ENCODE measurements around the gene CWF19L1.

The CWF19L1 gene

DNA sequence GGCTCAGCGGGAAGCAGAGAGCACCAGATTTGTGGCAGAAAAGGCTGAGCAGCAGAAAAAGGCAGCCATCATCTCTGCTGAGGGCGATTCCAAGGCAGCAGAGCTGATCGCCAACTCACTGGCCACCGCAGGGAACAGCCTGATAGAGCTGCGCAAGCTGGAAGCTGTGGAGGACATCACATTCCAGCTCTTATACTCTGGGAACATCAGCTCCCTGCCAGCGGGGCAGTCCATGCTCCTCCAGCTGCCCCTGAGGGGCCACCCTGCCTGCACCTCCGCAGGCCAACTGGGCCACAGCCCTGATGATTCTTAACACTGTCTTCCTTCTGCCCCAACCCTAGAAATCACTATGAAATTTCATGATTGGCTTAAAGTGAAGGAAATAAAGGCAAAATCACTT is 18.6 kb downstream of the CWF19L1 start:
- no peak for DNase-seq

DNA sequence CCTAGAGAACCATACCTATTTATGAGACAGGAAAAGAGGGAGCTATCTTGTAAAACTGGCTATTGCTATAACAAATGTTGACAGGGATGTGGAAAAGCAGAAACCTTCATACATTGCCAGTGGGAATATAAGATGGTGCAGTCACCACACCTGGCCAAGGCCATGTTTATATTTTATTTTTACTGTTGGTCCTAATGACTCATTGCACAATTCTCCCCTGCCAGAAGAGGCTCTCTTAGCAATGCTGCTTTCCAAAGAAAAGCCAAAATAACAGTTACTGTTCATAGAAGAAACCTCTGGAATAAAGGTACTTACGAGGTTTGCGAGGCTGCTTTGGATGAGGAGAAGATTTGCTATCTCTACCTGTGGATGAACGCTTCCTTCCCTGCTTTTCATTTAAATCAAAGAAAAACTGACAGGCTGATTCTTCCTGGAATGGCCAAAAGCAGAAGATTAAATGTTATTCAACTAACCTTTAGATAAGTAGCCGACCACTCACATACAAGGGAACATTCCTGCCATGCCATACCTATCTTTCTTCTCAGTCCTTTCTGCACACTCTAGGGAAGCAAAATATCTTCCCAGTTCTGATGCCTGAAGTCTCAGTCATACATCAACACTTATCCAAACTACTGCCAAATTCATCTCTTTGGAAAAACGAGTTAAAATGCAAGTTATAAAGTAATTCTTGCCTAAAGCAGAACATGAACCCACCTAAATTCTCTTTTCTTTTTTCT is 21.8 kb downstream of the CWF19L1 start:
- DNase-seq = no peak

DNA sequence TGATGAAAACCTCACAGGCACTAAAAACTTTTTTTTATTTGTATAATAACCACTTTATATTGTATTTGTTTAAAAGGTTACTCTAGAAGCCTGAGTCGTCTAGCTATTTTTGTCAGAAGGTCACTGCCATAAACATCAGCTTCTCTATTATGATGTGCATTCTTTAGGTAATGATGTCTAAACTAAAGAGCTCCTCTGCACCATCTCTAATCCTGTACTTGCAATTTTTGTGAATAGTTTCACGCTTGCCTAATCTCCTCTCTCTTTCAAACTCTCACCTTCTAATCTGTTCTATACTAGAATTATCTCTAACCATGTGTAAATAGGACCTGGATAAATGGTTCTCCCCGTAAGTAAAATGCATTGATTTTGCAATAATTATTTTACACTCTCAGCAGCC is 27.6 kb downstream of the CWF19L1 start:
- DNase-seq = no peak

DNA sequence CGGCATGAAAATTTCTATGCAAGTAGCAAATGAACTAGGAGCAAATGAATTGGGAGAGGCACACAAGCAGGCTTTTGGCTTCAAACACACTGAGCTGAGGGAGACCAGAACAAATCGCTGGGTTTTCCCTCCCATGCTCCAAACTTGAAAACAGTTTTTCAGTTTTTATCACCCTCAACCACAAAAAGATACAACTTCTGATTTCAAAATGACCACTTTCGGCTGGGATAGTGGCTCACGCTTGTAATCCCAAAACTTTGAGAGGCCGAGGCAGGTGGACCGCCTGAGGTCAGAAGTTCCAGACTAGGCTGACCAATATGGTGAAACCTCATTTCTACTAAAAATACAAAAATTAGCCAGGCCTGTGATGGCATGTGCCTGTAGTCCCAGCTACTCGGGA is 29.0 kb downstream of the CWF19L1 start:
- no peak for DNase-seq

DNA sequence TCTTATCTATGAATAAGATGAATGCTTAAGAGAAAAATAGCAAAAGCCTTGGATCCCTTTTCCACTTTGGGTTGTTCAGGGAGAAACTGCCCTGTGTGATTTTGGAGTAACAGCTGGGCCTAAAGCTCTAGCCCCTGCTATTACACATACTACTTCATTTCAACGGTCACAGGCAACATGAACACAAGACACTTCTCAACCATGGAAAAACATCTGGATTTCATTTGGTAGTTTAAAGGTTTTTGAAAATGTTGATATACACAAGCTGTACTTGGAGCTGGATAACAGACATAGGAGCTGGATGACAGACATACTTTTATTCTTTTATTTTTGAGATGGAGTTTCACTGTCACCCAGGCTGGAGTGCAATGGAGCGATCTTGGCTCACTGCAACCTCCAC is 35.3 kb downstream of the CWF19L1 start:
- no peak for DNase-seq

DNA sequence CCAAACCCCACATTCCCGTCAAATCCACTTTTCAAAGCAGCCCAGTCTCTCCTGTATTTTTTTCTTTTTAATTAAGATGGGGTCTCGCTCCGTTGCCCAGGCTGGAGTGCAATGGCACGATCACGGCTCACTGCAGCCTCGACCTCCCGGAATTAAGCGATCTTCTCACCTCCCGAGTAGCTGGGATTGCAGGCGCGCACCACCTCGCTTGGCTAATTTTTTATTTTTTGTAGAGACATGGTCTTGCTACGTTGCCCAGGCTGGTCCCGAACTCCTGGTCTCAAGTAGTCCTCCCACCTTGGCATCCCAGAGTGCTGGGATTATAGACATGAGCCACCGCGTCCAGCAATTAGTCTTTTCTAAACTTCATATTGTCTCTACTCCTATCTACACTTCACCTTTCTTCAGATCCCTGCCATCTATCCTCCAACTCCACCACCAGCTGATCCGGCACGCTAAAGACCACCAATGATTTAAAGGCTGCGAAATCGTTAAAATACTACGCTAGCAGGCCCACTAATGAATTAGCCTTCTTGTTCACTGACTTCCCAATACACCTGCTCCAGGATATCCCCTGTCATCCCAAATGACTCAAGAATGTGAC is 37.5 kb downstream of the CWF19L1 start:
- no peak for DNase-seq

DNA sequence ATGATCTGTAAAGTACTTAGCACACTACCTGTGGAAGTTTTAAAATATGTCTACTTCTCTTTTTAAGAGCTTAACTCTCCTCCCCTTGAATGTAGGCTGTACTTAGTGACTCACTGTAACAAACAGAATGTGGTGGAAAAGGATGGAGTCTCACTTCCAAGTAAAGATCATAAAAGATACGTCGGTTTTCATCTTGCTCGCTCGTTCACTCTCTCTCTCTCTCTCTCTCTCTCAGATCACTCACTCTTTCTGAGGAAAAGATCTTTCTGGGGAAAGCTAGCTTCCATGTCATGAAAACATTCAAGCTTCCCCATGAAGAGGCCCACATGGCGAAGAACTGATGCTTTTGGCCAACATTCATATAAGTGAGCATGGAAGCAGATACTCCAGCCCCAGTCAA is 43.6 kb downstream of the CWF19L1 start:
- DNase-seq = no peak

DNA sequence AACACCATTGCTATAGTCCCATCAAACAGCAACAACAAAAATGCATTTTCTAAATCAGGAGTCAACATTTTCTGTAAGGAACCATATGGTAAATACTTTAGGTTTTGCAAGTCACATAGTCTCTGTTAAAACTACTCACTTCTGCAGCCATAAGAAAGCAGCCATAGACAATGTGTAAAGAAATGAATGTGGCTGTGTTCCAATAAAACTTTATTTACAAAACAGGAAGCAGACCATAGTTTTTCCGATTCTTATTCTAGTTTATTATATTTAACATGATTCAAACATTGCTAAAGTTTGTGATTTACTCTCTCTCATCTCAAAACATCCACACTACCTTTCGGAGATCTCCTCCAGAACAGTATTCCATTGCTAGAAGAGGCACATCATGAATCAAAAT is 44.9 kb downstream of the CWF19L1 start:
- no peak for DNase-seq

DNA sequence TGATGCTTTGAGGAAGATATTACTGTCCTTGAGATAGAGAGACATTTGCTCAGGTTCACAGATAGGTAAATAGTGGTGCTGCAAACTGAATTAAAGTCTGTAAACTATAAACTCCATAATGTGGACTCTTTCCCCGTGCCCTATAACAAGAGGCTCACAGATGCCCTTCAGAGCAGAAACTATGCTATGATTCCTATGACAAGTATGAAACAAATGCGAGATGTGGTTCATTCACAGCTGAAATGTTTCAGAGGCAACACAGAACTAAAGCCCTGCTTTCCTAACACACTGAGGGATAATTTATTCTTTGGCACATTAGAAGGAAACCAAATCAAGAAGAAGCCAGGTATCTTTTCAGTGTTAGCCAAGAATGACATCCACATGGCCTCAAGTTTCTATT is 51.4 kb downstream of the CWF19L1 start:
- no peak for DNase-seq

DNA sequence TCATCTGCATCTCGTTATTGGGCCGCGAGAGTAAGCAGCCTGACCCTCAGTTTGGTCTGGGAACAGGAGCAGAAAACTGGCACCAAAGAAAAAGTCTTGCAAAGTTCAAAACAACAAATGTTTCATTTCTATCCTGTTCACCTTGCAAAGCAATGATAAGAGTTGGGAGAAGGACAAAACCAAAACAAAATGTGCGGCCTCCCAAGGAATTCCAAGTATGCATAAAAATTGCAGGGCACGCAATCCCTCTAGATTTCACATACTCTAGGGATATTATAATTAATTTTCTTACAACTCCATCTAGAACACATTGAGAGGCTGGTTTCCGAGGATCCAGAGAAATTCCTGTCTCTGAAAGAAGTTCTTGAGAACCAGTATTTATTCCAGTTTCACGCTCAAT is 58.1 kb downstream of the CWF19L1 start:
- DNase-seq = no peak

DNA sequence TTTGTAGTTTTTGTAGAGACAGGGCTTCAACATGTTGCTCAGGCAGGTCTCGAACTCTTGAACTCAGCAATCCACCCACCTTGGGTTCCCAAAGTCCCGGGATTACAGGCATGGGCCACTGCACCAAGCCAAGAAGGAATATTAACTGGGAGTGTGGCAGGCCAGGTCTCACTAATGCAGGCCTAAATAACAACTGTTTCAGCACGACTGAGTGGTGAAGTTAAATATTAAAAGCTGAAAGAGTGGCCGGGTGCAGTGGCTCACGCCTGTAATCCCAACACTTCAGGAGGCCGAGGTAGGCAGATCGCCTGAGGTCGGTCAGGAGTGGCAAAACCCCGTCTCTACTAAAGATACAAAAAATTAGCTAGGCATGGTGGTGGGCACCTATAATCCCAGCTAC is 59.2 kb downstream of the CWF19L1 start:
- no peak for DNase-seq

DNA sequence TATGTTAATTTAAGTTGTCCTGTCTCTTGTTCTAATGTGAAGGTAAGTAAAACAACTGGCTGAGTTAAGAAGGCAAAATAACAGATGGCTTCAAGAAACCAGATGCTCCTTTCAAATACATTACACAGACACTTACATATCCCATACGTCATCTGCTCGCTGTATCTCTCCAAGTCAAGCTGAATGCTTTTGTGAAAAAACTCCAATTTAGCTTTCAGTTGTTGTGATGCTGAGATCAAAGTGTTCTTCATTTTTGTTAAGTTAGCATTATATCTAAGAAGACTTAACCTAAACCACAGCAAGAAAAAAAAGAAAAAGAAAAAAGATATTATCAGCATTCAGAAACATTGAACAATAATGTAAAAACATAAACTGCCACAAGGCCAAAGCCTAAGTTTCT is 63.1 kb downstream of the CWF19L1 start:
- no peak for DNase-seq

DNA sequence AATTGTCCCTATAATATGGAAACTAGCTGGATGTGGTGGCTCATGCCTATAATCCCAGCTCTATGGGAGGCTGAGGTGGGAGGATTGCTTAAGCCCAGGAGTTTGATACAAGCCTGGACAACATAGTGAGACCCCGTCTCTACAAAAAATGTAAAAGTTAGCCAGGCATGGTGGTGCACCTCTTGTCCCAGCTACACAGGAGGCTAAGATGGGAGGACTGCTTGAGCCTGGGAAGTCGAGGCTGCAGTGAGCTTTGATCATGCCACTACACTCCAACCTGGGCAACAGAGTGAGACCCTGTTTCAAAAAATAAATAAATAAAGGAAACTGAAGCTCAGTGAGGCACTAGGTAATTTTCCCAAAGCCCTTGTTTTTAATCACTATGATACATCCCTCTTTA is 65.9 kb downstream of the CWF19L1 start:
- DNase-seq = no peak

DNA sequence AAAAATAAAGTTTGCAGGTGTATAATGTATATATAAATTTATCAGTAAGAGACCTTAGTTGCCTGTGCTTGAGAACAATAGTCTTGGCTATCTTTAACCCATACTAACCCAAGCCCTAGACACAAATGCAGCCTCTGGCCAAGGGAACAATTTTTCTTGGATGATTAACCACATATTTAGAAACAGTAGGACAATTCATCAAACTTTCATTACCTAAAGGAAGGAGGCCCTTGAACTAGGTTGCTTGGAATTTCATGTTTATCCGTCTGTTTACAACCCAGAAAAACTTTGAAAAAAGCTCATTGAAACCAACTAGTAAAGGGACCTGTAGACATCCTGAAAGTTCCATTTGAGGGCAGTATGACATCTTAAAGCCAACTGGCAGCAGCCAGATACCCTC is 72.7 kb downstream of the CWF19L1 start:
- no peak for DNase-seq

DNA sequence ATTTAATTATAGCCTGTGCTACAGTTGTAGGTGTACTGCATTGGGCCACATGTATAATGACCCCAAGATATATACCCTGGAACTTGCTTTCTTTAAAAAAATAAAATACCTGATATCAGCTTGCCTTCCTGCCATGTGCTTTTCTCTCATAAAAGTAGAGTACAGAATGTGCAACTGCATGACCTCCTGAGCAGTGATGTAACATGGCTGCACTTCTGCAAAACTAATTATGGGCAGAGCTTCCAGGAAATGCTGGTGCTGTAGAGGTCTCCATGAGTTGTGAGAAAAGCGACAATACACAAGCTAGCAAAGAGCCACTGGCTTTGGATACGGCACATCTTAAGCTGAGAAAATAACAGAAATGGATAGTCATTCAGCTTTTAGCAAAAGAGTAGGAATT is 75.1 kb downstream of the CWF19L1 start:
- DNase-seq = no peak

DNA sequence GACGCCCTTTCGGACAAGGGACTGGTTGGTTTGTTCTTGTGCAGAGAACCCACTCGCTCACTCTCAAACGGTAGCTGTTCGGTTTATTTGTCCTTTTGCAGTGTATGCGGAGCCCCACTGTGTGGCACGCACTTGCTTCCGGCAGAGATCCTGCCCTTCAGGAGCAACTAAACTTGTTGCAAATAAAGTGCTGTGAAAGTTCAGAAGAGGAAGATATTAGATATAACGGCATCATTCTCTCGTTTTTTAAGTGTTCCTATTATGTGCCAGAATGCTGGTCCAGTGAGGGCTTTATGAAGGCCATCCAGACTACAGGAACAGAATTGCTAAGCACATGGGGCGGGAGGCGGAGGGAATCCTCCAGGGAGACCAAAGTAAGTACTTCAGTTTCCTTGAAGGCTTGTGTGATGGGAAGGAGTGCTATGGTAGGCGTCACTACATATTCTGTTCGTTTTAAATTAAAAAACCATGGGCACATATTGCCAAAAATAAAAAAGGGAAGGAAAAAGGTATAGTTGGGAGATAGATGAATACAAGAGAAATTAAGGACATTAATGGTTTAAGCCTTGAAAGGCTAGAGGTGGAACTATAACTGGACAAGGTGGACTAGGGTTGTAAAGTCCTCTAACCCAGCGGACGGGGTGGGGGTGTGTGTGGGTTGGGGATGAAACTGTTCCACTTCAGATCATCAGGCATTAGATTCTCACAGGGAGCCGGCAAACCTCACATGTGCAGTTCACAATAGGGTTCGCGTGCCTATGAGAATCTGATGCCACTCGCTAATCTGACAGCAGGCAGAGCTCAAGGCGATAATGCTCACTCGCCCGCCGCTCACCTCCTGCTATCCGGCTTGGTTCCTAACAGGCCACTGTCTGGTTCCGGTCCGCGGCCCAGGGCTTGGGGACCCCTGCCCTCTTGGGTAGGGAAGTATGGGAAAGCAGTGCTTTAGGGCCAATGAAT is 80.9 kb downstream of the CWF19L1 start:
- DNase-seq = no peak

DNA sequence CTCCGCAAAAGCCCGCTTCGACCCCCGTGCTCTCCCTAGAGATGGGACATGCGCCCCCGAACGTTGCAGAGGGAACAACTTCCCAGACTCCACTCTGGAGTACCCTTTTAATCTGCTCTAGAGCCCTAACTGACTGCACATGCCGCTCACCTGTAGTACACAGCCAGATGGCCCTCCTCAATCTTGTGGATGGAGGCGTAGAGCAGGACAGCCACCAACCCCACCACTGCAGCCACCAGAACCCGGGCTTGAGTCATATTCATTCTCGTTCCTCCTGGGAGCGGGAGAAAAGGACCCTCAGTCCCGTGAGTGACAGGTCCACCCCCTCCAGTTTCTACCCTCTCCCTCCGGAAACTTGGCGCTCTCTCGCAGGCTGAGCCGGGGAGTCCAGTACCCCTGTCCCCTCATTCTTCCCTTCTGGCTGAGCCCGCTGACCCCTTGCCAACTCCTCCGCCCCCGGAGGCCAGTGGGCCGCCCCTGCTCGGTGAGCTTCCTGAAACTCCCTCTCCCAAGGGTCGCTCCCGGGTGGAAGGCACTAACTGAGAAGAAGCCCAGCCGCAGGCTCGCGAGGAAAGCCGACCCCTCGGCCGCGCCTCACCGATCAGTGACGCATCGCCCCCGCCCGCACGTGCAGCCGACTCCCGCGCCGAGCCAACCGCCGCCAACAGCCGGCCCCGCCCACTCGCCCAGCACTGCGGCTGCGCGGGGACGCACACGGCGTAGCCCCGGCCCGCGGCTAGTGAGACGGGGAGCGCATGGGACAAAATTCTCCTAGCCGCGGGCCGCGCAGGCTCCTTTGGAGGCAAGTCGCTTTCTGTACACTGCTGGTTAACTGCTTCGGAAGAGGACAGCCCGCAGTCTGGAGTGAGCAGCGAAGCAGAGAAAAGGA is 81.8 kb downstream of the CWF19L1 start, which contains the start of gene ERLIN1:
Gene ERLIN1 (minus strand): TSS at position 666 of the 889 bp plus-strand sequence. CDS start 403 bp downstream, at position 263.
- DNase-seq = peak in 1 of 2 experiments; percentile 51

DNA sequence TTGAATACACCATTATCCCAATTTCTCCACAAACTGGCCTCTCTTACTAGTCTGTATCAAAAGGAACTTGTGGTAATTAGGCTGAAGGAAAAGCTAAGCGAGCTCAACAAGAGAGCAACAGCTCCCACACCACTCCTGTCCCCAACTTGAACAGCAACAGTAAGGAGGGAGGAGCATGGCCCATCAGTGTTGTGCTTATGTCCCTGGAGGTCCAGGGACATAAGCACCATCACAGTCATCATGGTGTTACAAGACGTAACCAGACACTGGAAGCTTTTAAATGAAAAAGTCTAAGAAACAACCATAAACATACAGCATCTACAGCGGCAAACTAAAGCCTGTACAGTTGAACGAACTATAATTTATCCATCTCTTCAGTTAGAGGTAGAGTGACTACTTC is 82.6 kb downstream of the CWF19L1 start:
- DNase-seq = no peak

DNA sequence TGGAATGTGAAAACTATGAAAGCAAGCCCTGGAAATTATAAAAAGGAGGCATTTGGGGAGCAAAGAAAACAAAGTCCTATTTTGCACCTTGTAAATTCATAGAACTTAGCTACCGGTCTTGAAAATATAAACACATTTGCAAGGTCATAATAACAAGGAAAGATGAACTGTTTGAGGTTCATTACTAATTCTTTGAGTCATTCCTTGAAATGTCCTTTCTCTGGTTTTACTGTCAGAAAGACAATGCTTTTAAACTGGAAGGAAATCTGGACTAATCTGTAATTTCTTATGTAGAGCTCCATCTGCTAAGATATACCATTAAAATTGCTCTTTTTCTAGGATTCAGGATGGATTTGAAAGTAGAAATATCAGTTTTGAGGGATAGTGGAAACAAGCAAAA is 83.0 kb downstream of the CWF19L1 start:
- no peak for DNase-seq

DNA sequence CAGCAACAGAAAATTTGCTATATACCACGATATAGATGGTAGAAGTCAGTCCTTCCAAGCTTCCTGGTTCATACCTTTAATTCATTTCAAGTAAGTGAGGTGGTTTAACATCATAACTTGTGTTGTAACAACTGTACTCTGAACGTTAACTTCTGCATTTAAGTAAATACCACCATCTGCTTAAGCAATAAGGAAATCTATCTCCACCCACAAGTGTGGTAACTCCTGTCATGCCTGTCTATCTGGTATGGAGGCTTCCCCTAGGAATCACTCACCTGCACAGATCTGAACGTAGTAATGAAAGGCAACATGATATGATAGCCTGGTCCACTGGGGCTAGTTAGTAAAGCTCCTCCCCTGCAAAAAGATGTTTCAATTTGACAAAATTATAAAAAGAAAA is 84.0 kb downstream of the CWF19L1 start:
- no peak for DNase-seq

DNA sequence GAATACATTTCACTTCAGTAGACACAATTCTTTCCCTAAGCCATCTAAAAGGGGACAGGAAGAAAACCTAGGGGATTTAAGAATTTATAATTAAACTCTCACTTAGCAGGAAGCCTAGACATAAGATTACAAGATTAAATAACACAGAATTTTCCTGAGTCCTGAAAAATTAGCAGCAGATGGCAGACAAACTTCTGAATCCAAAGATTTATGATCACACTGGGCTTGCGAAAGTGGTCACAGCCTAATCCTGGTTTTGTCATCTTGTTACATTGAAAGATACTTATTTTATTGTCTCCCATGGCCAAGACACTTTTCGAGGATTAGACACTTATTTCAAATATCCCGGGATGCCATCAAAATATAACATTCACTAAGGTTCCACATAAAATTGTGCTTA is 84.5 kb downstream of the CWF19L1 start:
- DNase-seq = no peak

All from cerebellar nuclear complex (tissue), 1 donor.